Mesenchymal stem cell (in vitro differentiated cells and primary cell): Measurements from ENCODE around the gene NECTIN1.

Experiments
- DNase-seq: peaks from one replicate; pipeline ENCODE4 v3.0.0-alpha.2; 2013
- H2AFZ ChIP-seq: one replicate; pipeline ENCODE4 v1.6.1; 2013; ENCODE audit warnings: low read depth, mild to moderate bottlenecking, control low read depth, inconsistent platforms, low read length, moderate library complexity
- H2AK5ac ChIP-seq: 2 replicates; pipeline ENCODE4 v1.6.1; 2013; ENCODE audit warnings: low read length, moderate library complexity, mild to moderate bottlenecking, inconsistent platforms; ENCODE audit not compliant: severe bottlenecking
- H2BK120ac ChIP-seq: one replicate; pipeline ENCODE4 v1.6.1; 2013; ENCODE audit warnings: low read depth, mild to moderate bottlenecking, inconsistent platforms, low read length, moderate library complexity
- H2BK12ac ChIP-seq, 2 experiments: one replicate each; pipeline ENCODE4 v1.6.1; 2013; ENCODE audit warnings: inconsistent platforms in 2 of 2, low read length in 2 of 2, mild to moderate bottlenecking in 2 of 2, moderate library complexity in 2 of 2, control low read depth in 1 of 2
- H2BK15ac ChIP-seq: one replicate; pipeline ENCODE4 v1.6.1; 2013; ENCODE audit warnings: mild to moderate bottlenecking, low read depth, inconsistent platforms; ENCODE audit not compliant: poor library complexity, severe bottlenecking
- H2BK5ac ChIP-seq: 2 replicates; pipeline ENCODE4 v1.6.1; 2013; ENCODE audit warnings: low read depth, mild to moderate bottlenecking, low read length, control low read depth, inconsistent platforms; ENCODE audit not compliant: poor library complexity, severe bottlenecking
- H3K14ac ChIP-seq, 2 experiments: one replicate each; pipeline ENCODE4 v1.6.1; 2013; ENCODE audit warnings: inconsistent platforms in 2 of 2, low read length in 2 of 2, control low read depth in 1 of 2, mild to moderate bottlenecking in 1 of 2, moderate library complexity in 1 of 2
- H3K18ac ChIP-seq, 2 experiments: one replicate each; pipeline ENCODE4 v1.6.1; 2013; ENCODE audit warnings: inconsistent platforms in 2 of 2, low read length in 2 of 2, control low read depth in 1 of 2, low read depth in 1 of 2, mild to moderate bottlenecking in 1 of 2
- H3K23ac ChIP-seq, 2 experiments: one replicate each; pipeline ENCODE4 v1.6.1; 2013; ENCODE audit warnings: inconsistent platforms in 2 of 2, low read length in 2 of 2, mild to moderate bottlenecking in 2 of 2, moderate library complexity in 2 of 2, control low read depth in 1 of 2
- H3K27ac ChIP-seq: 2 replicates; pipeline ENCODE4 v1.5.1; 2013; ENCODE audit warnings: mild to moderate bottlenecking, moderate library complexity, low read length, control low read depth, inconsistent platforms; ENCODE audit not compliant: poor library complexity, severe bottlenecking
- H3K27me3 ChIP-seq, 2 experiments: 2 replicates each; pipeline versions ENCODE4 v1.6.1 to v1.7.0; 2013; ENCODE audit warnings: low read length in 2 of 2, mild to moderate bottlenecking in 2 of 2, moderate library complexity in 2 of 2, control low read depth in 1 of 2, inconsistent platforms in 1 of 2; ENCODE audit not compliant: control insufficient read depth in 1 of 2, insufficient read depth in 1 of 2
- H3K36me3 ChIP-seq, 2 experiments: 2 replicates each; pipeline versions ENCODE4 v1.6.1 to v1.7.0; 2013; ENCODE audit warnings: low read length in 2 of 2, control low read depth in 1 of 2, inconsistent platforms in 1 of 2, low read depth in 1 of 2, mild to moderate bottlenecking in 1 of 2; ENCODE audit not compliant: insufficient read depth in 2 of 2, control insufficient read depth in 1 of 2
- H3K4ac ChIP-seq, 2 experiments: one replicate each; pipeline ENCODE4 v1.6.1; 2013; ENCODE audit warnings: inconsistent platforms in 2 of 2, low read length in 2 of 2, mild to moderate bottlenecking in 2 of 2, moderate library complexity in 2 of 2, control low read depth in 1 of 2, low read depth in 1 of 2
- H3K4me1 ChIP-seq: 2 replicates; pipeline ENCODE4 v1.6.1; 2013; ENCODE audit warnings: low read depth, low read length, control low read depth; ENCODE audit not compliant: control insufficient read depth, insufficient read depth
- H3K4me2 ChIP-seq: 2 replicates; pipeline ENCODE4 v1.6.1; 2013; ENCODE audit warnings: low read length, mild to moderate bottlenecking, inconsistent platforms; ENCODE audit not compliant: poor library complexity, severe bottlenecking
- H3K4me3 ChIP-seq, 2 experiments: 2 replicates each; pipeline versions ENCODE4 v1.5.1 to v1.7.0; 2013; ENCODE audit warnings: low read length in 2 of 2, mild to moderate bottlenecking in 2 of 2, control low read depth in 1 of 2, low read depth in 1 of 2; ENCODE audit not compliant: insufficient read depth in 1 of 2
- H3K79me1 ChIP-seq: replicated peaks from 2 replicates; pipeline ENCODE4 v1.6.1; 2013; ENCODE audit warnings: mild to moderate bottlenecking, control low read depth, low read length, inconsistent platforms; ENCODE audit not compliant: poor library complexity, severe bottlenecking
- H3K9ac ChIP-seq: 2 replicates; pipeline ENCODE4 v1.7.0; 2013; ENCODE audit warnings: mild to moderate bottlenecking, low read length, moderate library complexity
- H3K9me3 ChIP-seq: 2 replicates; pipeline ENCODE4 v1.7.0; 2013; ENCODE audit warnings: mild to moderate bottlenecking, low read length; ENCODE audit not compliant: control insufficient read depth
- H4K8ac ChIP-seq: one replicate; pipeline ENCODE4 v1.6.1; 2013; ENCODE audit warnings: inconsistent platforms, mild to moderate bottlenecking, low read length, moderate library complexity
- H4K91ac ChIP-seq: one replicate; pipeline ENCODE4 v1.6.1; 2013; ENCODE audit warnings: mild to moderate bottlenecking, low read length, inconsistent platforms
- WGBS: methylation state at CpG from one replicate; pipeline ENCODE4 v1.1.7; 2013; ENCODE audit warnings: mixed read lengths; 5-methylcytosine and 5-hydroxymethylcytosine counted together

Gene NECTIN1

GRCh38 chr11:119664063-119664572 is 64.9 kb downstream of the NECTIN1 start:
- H3K14ac ChIP-seq, result no peak overlapping the region
- H2AFZ ChIP-seq, result no peak overlapping the region
- H2BK5ac ChIP-seq, result no peak overlapping the region
- H3K4me2 ChIP-seq, result no peak overlapping the region
- H2BK12ac ChIP-seq, result no peak overlapping the region
- no peak overlapping the region for H3K27ac ChIP-seq
- peaks cover 3% of the 10 kb centered on the region for H3K4me1 ChIP-seq
- H2BK120ac ChIP-seq, result no peak overlapping the region
- no peak overlapping the region for H3K9ac ChIP-seq
- no peak overlapping the region for H3K4me3 ChIP-seq
- H4K8ac ChIP-seq, result no peak overlapping the region
- no peak overlapping the region for H4K91ac ChIP-seq
- WGBS, result 96% methylated on average over 8 of the region's 9 CpGs
- no peak overlapping the region for H2BK15ac ChIP-seq
- H3K27me3 ChIP-seq, result peaks cover 0 to 5% of the 10 kb centered on the region in 2 experiments
- H3K4ac ChIP-seq, result no peak overlapping the region
- no peak overlapping the region for H3K18ac ChIP-seq
- no peaks in the 10 kb centered on the region for H3K79me1 ChIP-seq
- no peaks in the 10 kb centered on the region for H3K9me3 ChIP-seq
- H3K36me3 ChIP-seq, result peaks cover 0 to 19% of the 10 kb centered on the region in 2 experiments
- H3K23ac ChIP-seq, result no peak overlapping the region
- no peak for DNase-seq
- no peak overlapping the region for H2AK5ac ChIP-seq

GRCh38 chr11:119663279-119663678 is 65.7 kb downstream of the NECTIN1 start:
- Histone ChIP-seq H4K8ac (no peak overlapping the region), H2BK12ac (no peak overlapping the region), H2AFZ (no peak overlapping the region), H3K23ac (no peak overlapping the region), H3K4me3 (no peak overlapping the region), H3K9ac (no peak overlapping the region), H3K14ac (no peak overlapping the region), H3K27me3 (peaks cover 0 to 10% of the 10 kb centered on the region in 2 experiments), H4K91ac (no peak overlapping the region), H3K4me1 (peaks cover 3% of the 10 kb centered on the region), H3K9me3 (no peaks in the 10 kb centered on the region), H3K18ac (no peak overlapping the region), H3K4me2 (no peak overlapping the region), H3K36me3 (peaks cover 0 to 19% of the 10 kb centered on the region in 2 experiments), H3K79me1 (no peaks in the 10 kb centered on the region), H2BK120ac (no peak overlapping the region), H2BK15ac (no peak overlapping the region), H2AK5ac (no peak overlapping the region), H3K27ac (no peak overlapping the region), H2BK5ac (no peak overlapping the region), H3K4ac (no peak overlapping the region)
- 96% methylated on average over 2 of the region's 4 CpGs for WGBS
- DNase-seq, result no peak

- no peak overlapping the region for H3K4me2 ChIP-seq
- H3K27me3 ChIP-seq, result peaks cover 5 to 17% of the 10 kb centered on the region in 2 experiments
- no peak overlapping the region for H3K9ac ChIP-seq
- H3K36me3 ChIP-seq, result peaks cover 0 to 19% of the 10 kb centered on the region in 2 experiments
- no peaks in the 10 kb centered on the region for H3K79me1 ChIP-seq
- H3K9me3 ChIP-seq, result no peaks in the 10 kb centered on the region
- no peak overlapping the region for H3K4me3 ChIP-seq
- no peak overlapping the region for H3K27ac ChIP-seq
- H2BK12ac ChIP-seq, result no peak overlapping the region
- H2AFZ ChIP-seq, result no peak overlapping the region
- H2BK15ac ChIP-seq, result no peak overlapping the region
- no peak overlapping the region for H3K4ac ChIP-seq
- no peak overlapping the region for H3K14ac ChIP-seq
- H3K23ac ChIP-seq, result no peak overlapping the region
- no peak overlapping the region for H2BK5ac ChIP-seq
- no peak overlapping the region for H2AK5ac ChIP-seq
- no peak overlapping the region for H4K91ac ChIP-seq
- no peak overlapping the region for H2BK120ac ChIP-seq
- no peaks in the 10 kb centered on the region for H3K4me1 ChIP-seq
- 69% methylated on average over 2 of the region's 4 CpGs for WGBS
- DNase-seq, result no peak
- no peak overlapping the region for H4K8ac ChIP-seq
- no peak overlapping the region for H3K18ac ChIP-seq
Measured at GRCh38 chr11:119661226-119661625, 67.8 kb downstream of the NECTIN1 start.

GRCh38 chr11:119659971-119660723 is 68.9 kb downstream of the NECTIN1 start:
- no peak overlapping the region for H3K4me2 ChIP-seq
- H4K91ac ChIP-seq, result no peak overlapping the region
- H2BK5ac ChIP-seq, result no peak overlapping the region
- no peaks in the 10 kb centered on the region for H3K9me3 ChIP-seq
- no peaks in the 10 kb centered on the region for H3K4me1 ChIP-seq
- H2BK120ac ChIP-seq, result no peak overlapping the region
- H2AFZ ChIP-seq, result no peak overlapping the region
- H3K4ac ChIP-seq, result no peak overlapping the region
- no peak overlapping the region for H2BK12ac ChIP-seq
- H3K27ac ChIP-seq, result no peak overlapping the region
- H3K4me3 ChIP-seq, result no peak overlapping the region
- H3K27me3 ChIP-seq, result peaks cover 6 to 19% of the 10 kb centered on the region in 2 experiments
- H3K36me3 ChIP-seq, result peaks cover 0 to 10% of the 10 kb centered on the region in 2 experiments
- H3K18ac ChIP-seq, result no peak overlapping the region
- H3K14ac ChIP-seq, result no peak overlapping the region
- H3K79me1 ChIP-seq, result no peaks in the 10 kb centered on the region
- no peak overlapping the region for H3K9ac ChIP-seq
- H2BK15ac ChIP-seq, result no peak overlapping the region
- H3K23ac ChIP-seq, result no peak overlapping the region
- no peak overlapping the region for H2AK5ac ChIP-seq
- 77% methylated on average over 11 of the region's 17 CpGs for WGBS
- no peak for DNase-seq
- no peak overlapping the region for H4K8ac ChIP-seq
